Measurements from ENCODE around the gene TAB3.

- TF ChIP-seq EZH2 (IDR thresholded peaks at IDR 0.05), result no peak
- TF ChIP-seq CTCF (IDR thresholded peaks at IDR 0.05), result no peak
- no peak for TF ChIP-seq EZH2phosphoT487 (IDR thresholded peaks at IDR 0.05)
Measured at GRCh38 chrX:30876367-30876766, 12.7 kb downstream of the TAB3 start.
